GM18499 (cell line): ENCODE measurements around the gene TEX26.

Experiments used
- ATAC-seq: cut with Tn5 transposase; IDR thresholded peaks from one replicate; pipeline ENCODE4 v1.9.1; 2021; ENCODE audit warnings: moderate number of reproducible peaks; ENCODE audit not compliant: insufficient read depth, unreplicated experiment

TEX26 gene

DNA sequence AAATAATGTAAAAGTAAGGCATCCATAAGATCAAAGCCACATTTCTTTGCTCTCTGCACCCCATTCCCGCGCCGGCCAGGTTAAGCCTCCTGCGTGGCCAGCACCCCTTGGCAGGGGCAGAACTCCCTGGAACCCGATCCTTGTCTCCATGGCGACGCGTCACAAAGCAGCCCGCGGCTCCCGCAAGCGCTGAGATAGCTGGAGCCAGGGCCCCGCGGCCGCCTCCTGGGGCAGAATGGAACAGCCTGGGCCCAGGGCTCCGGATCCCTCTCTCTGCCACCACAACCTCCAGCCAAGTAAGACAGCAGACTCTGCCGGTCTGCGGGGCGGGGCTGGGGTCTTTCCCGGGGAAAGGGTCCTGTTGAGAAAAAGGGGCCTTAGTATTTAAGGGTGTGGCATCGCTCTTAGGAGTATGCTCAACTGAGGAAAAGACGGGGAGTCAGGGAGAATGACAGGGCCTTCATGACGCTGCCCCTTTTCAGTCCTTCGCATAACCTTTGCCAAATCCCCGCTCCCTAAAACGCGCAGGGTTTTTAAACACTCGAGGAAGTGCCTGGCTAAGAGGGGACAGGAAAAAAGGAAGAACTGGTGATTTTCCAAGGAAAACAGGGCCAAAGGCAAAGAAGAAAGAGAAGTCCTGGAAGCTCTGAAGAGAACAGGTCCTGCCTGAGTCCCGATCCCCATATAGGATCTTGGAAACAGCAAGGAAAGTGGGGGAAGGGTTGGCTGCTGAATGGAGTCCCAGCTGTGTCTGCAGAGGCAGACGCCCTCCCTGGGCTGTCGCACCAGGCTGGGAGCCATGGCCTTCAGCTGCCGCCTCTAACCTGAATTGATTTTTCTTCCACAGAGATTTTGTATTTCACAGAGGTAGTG is at the start of gene TEX26:
TSS of gene TEX26 (plus strand) at position 176 of the 873 bp plus-strand sequence. CDS start at position 236, 60 bp downstream.
- no peak for ATAC-seq

DNA sequence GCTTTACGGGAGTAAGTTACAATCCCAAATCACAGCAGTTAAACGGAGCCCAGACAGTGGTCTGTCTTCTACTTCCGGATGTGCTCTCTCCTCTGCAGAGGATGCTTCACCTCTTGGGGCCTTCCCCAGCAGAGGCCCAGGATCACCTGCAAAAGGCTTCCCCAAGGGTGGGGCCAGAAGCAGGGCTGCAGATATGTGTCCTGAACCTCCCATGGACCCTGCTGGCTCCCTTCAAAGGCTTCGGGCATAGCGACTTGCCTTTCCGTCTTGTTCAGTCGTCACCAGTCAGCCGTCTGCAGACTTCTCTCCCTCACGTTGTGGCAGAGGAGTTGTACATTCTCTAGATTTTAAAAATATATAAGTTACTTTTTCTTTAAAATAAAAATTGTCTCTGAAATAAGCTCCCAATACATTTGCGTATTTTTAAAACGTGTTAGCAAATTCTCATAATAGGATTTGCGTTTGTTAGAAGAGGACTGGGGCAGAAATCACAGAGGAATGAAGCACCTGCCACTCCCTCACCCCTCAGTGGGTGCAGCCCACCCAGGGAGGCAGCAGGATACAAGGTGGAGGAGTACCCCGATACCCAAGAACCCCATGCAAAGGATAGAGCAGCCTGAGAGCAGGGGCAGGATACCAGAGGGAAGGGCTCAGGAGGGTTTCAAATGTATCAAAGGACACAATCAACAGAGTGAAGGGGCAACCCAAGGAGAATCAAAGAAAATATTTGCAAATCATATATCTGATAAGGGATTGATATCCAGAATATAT is 49.3 kb upstream of the TEX26 start:
- ATAC-seq, result no peak

DNA sequence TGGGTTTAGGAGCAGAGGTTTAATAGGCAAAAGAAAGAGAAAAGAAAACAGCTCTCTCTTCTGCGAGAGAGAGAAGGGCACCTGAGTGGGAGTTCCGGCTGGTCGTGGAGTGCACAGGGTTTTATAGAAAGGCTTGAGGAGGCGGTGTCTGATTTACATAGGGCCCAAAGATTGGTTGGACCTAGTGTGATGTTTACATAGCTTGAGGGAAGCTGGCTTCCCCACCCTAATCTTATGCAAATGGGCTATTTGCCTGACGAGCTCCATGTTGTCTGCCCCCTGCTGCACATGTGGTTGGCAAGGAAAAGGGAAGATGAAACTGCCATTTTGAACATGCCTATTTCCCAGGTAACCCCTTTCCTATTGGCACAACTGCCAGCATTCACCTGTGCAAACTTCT is 47.9 kb upstream of the TEX26 start:
- no peak for ATAC-seq

DNA sequence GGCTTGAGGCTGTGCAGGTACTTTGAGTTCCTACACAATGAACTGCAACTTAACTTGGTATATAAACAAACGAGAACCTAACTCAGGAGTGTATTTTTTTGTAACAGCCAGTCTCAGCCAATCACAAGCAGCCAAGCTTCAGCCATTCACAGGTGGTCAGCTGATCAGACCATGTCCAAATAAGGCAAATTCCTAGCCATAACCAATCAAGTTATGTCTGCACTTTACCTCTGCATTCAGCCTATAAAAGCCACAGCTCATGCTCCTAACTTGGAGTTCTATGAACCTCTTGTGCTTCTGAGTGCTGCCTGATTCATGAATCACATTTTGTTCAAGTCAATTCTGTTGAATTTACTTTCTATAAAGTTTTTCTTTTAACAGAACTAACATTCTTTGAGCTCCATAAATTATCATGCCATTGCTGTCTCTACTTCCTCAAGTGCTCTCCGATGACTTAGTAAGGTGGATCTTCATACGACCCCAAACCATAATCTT is 43.2 kb upstream of the TEX26 start:
- no peak for ATAC-seq

- ATAC-seq, result no peak
Observed at GRCh38 chr13:30892966-30893365, 39.5 kb upstream of the TEX26 start.

- ATAC-seq, result no peak
Observed at GRCh38 chr13:30895773-30896172, 36.7 kb upstream of the TEX26 start.

DNA sequence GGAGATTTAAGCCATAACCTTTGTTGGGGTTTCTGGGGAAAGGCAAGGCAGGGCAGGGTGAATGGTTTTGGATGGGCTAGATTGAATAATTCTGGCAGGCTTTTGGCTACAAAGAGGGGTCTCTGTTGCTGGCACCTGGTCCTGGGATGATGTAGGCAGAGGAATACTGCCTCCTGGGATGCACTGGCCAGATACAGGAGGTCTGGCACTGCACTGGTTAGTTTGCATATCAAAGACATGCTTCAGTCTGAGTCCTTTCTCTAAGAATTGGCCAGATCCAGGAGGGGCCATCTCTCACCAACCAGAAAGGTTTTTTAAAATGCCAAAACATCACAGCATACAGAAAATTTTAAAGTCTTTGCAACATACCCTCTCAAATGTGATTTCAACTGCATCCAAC is 34.4 kb upstream of the TEX26 start:
- ATAC-seq, result no peak

- ATAC-seq, result no peak
Observed at GRCh38 chr13:30898678-30899241, 33.7 kb upstream of the TEX26 start.

- ATAC-seq, result no peak
Observed at GRCh38 chr13:30900436-30900835, 32.0 kb upstream of the TEX26 start.

GRCh38 chr13:30900952-30901749 is 31.3 kb upstream of the TEX26 start:
- no peak for ATAC-seq

DNA sequence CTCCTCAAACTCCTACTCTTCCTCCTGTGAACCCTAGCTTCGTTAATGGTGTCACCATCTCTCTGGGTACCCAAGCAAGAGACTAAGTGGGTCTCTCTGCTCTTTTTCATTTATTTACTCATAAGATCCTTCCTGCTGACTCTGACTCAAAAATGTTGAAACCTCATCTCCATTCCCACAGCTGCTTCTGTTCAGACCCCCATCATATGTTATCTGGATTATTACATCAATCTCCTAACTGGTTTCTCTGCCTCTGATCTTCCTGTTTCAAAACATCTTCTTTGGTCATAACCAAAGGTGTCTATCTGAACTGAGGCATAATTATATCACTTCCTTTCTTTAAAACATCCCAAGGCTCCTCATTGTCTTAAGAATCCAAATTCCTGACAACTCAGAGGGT is 28.4 kb upstream of the TEX26 start:
- ATAC-seq, result no peak

DNA sequence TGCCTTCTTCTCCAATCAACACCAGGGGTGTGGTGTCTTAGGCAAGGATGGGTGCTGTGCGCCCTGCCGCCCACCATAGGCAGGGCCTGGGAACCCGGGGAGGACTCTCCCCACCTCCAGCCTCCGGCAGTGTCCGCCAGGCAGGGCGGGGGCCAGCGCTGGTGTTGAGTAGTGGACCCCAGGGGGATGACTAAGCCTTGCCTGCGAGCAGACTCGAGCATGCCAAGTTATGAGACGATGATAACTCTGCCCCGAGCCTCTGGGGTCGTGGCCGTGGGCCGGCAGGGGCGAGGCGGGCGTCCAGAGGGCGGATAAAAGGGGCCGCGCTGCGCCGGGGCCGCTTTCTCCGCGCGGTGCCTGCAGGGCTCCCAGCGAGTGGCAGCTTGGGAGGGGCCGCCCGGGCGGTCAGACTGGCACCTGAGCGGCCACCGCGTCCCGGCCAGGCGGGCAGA is 26.5 kb upstream of the TEX26 start, which contains the start of gene MEDAG:
TSS of gene MEDAG (plus strand) at position 340 of the 452 bp plus-strand sequence. CDS start 245 bp downstream, outside the sequence.
- ATAC-seq, result no peak

DNA sequence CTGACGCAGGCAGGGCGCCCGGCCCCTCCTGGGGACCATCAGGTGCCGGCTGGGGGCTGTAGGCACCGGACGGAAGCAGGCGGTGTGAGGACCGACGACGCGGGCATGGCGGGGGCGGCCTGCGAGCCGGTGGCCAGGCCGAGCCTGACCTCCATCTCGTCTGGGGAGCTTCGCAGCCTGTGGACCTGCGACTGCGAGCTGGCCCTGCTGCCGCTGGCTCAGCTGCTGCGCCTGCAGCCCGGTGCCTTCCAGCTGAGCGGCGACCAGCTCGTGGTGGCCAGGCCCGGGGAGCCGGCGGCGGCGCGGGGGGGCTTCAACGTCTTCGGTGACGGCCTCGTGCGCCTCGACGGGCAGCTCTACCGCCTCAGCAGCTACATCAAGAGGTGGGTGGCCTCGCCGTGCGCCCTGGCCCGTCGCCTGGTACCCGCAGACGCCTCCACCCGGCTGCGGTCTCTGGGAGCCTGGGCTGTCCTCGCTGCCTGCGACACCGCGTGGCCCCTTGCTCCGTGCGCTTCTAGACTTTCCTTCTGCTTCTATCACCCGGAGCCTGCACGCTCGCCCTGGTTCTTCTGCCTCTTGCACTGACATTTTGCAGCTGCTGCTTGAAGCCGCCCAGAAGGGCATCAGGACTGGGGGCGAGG is 25.9 kb upstream of the TEX26 start:
- no peak for ATAC-seq

- ATAC-seq, result no peak
Observed at GRCh38 chr13:30907121-30907861, 25.2 kb upstream of the TEX26 start.

- ATAC-seq, result no peak
Observed at GRCh38 chr13:30908416-30908980, 24.0 kb upstream of the TEX26 start.

- no peak for ATAC-seq
Observed at GRCh38 chr13:30910676-30911075, 21.8 kb upstream of the TEX26 start.

- ATAC-seq, result no peak
Observed at GRCh38 chr13:30915691-30916541, 16.5 kb upstream of the TEX26 start.

DNA sequence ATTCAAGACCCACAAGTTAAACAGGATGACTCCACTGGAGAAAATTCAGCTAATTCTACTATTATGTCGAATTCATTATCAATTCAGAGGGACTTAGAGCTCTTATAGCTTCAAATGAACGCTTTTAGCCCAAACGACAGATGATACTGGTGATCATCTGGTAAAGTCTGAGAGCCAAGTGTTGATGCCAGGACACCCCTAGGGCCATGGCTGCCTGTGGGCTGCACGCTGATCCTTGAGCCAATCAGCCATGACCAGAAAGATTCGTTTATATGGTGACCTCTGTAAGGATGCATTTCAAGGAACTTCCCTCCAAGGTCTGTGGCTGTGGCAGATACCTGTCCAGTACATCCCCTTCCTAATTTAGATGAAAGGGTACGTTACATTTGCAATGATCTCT is 15.5 kb upstream of the TEX26 start:
- ATAC-seq, result no peak
